H9 (cell line): Measurements from ENCODE around the gene KATNB1. TPM values are rescaled to one million over a fixed set of nuclear protein-coding genes. Genes with fewer than 3 reads are reported as not detected.

Source experiments
- DNase-seq: peaks from one replicate; pipeline ENCODE4 v3.0.0-alpha.2; 2017
- H2AFZ ChIP-seq: one replicate; pipeline ENCODE4 v1.6.1; 2013; ENCODE audit warnings: mild to moderate bottlenecking, low read length, control low read depth, moderate library complexity
- H2AK5ac ChIP-seq: 2 replicates; pipeline ENCODE4 v1.6.1; 2013; ENCODE audit warnings: low read length, control low read depth, mixed read lengths; ENCODE audit not compliant: insufficient read length
- H2BK120ac ChIP-seq: one replicate; pipeline ENCODE4 v1.6.1; 2013; ENCODE audit warnings: low read depth, mild to moderate bottlenecking, low read length, control low read depth, inconsistent platforms; ENCODE audit not compliant: poor library complexity, severe bottlenecking
- H2BK12ac ChIP-seq: 2 replicates; pipeline ENCODE4 v1.6.1; 2013; ENCODE audit warnings: low read length, control low read depth, mixed read lengths, low read depth; ENCODE audit not compliant: insufficient read length
- H2BK15ac ChIP-seq: 2 replicates; pipeline ENCODE4 v1.6.1; 2013; ENCODE audit warnings: low read depth, low read length, control low read depth
- H2BK20ac ChIP-seq: one replicate; pipeline ENCODE4 v1.6.1; 2013; ENCODE audit warnings: low read depth, mild to moderate bottlenecking, low read length, control low read depth, inconsistent platforms; ENCODE audit not compliant: poor library complexity, severe bottlenecking
- H2BK5ac ChIP-seq: 2 replicates; pipeline ENCODE4 v1.6.1; 2013; ENCODE audit warnings: low read length, control low read depth, mixed read lengths; ENCODE audit not compliant: insufficient read length
- H3K14ac ChIP-seq: 2 replicates; pipeline ENCODE4 v1.6.1; 2013; ENCODE audit warnings: low read length, control low read depth; ENCODE audit not compliant: insufficient read depth
- H3K18ac ChIP-seq: 2 replicates; pipeline ENCODE4 v1.6.1; 2013; ENCODE audit warnings: low read depth, mild to moderate bottlenecking, mixed read lengths, low read length, control low read depth; ENCODE audit not compliant: insufficient read length
- H3K23ac ChIP-seq: 2 replicates; pipeline ENCODE4 v1.6.1; 2013; ENCODE audit warnings: low read length, control low read depth, mixed read lengths, low read depth; ENCODE audit not compliant: insufficient read length
- H3K23me2 ChIP-seq: 2 replicates; pipeline ENCODE4 v1.6.1; 2013; ENCODE audit warnings: low read depth, mild to moderate bottlenecking, mixed read lengths, low read length, control low read depth; ENCODE audit not compliant: insufficient read length, poor library complexity, severe bottlenecking
- H3K27ac ChIP-seq: 2 replicates; pipeline ENCODE4 v1.5.1; 2013; ENCODE audit warnings: low read length, control low read depth, mixed read lengths, low read depth; ENCODE audit not compliant: insufficient read length
- H3K27me3 ChIP-seq: 2 replicates; pipeline ENCODE4 v1.6.1; 2013; ENCODE audit warnings: low read length, control low read depth, inconsistent platforms; ENCODE audit not compliant: insufficient read depth
- H3K4ac ChIP-seq: 2 replicates; pipeline ENCODE4 v1.6.1; 2013; ENCODE audit warnings: low read depth, mild to moderate bottlenecking, control low read depth, inconsistent platforms, low read length, moderate library complexity
- H3K4me1 ChIP-seq: 2 replicates; pipeline ENCODE4 v1.6.1; 2013; ENCODE audit warnings: low read length, control low read depth, inconsistent platforms; ENCODE audit not compliant: insufficient read depth
- H3K4me2 ChIP-seq: 2 replicates; pipeline ENCODE4 v1.6.1; 2013; ENCODE audit warnings: low read length, control low read depth, mixed read lengths; ENCODE audit not compliant: insufficient read length, insufficient read depth
- H3K56ac ChIP-seq: 2 replicates; pipeline ENCODE4 v1.6.1; 2013; ENCODE audit warnings: low read depth, mild to moderate bottlenecking, mixed read lengths, low read length, control low read depth; ENCODE audit not compliant: insufficient read length
- H3K79me1 ChIP-seq: 2 replicates; pipeline ENCODE4 v1.6.1; 2013; ENCODE audit warnings: low read depth, mild to moderate bottlenecking, moderate library complexity, low read length, control low read depth, inconsistent platforms; ENCODE audit not compliant: insufficient read depth, poor library complexity, severe bottlenecking
- H3K79me2 ChIP-seq: 2 replicates; pipeline ENCODE4 v1.6.1; 2013; ENCODE audit warnings: low read length, control low read depth, inconsistent platforms; ENCODE audit not compliant: insufficient read depth
- H3K9ac ChIP-seq: 2 replicates; pipeline ENCODE4 v1.6.1; 2013; ENCODE audit warnings: low read length, control low read depth, mixed read lengths; ENCODE audit not compliant: insufficient read length; ENCODE audit errors: extremely low read depth
- H3K9me3 ChIP-seq: one replicate; pipeline ENCODE4 v1.6.1; 2013; ENCODE audit warnings: low read depth, low read length, inconsistent platforms; ENCODE audit not compliant: control insufficient read depth
- H3T11ph ChIP-seq: one replicate; pipeline ENCODE4 v1.6.1; 2013; ENCODE audit warnings: mild to moderate bottlenecking, low read length, control low read depth, inconsistent platforms
- H4K20me1 ChIP-seq: one replicate; pipeline ENCODE4 v1.6.1; 2013; ENCODE audit not compliant: control insufficient read depth, insufficient read length, insufficient read depth
- H4K5ac ChIP-seq: 2 replicates; pipeline ENCODE4 v1.6.1; 2013; ENCODE audit warnings: low read depth, mild to moderate bottlenecking, mixed read lengths, low read length, control low read depth; ENCODE audit not compliant: insufficient read length
- H4K8ac ChIP-seq: replicated peaks from 2 replicates; pipeline ENCODE4 v1.6.1; 2013; ENCODE audit warnings: low read length, control low read depth, mixed read lengths, low read depth; ENCODE audit not compliant: insufficient read length
- H4K91ac ChIP-seq: 2 replicates; pipeline ENCODE4 v1.6.1; 2013; ENCODE audit warnings: low read depth, mild to moderate bottlenecking, moderate library complexity, mixed read lengths, low read length, control low read depth; ENCODE audit not compliant: insufficient read length
- H3K27ac Mint-ChIP-seq, 3 experiments: 2 replicates in 2 of 3; 3 replicates in 1 of 3; pipeline ENCODE4 v1.8.0; 2020 to 2021; ENCODE audit warnings: mixed read lengths in 3 of 3, mild to moderate bottlenecking in 1 of 3, moderate library complexity in 1 of 3
- H3K27me3 Mint-ChIP-seq: 2 replicates; pipeline ENCODE4 v1.8.0; 2021; ENCODE audit warnings: low read depth, mild to moderate bottlenecking, moderate library complexity, mixed read lengths
- H3K36me3 Mint-ChIP-seq, 3 experiments: 2 replicates in 2 of 3; 3 replicates in 1 of 3; pipeline ENCODE4 v1.8.0; 2020 to 2021; ENCODE audit warnings: low read depth in 3 of 3, mixed read lengths in 3 of 3; ENCODE audit not compliant: insufficient read depth in 1 of 3
- H3K4me1 Mint-ChIP-seq, 2 experiments: 2 replicates each; pipeline ENCODE4 v1.8.0; 2020; ENCODE audit warnings: mixed read lengths in 2 of 2
- H3K4me3 Mint-ChIP-seq, 2 experiments: 2 replicates in 1 of 2; 3 replicates in 1 of 2; pipeline ENCODE4 v1.8.0; 2020 to 2021; ENCODE audit warnings: mild to moderate bottlenecking in 2 of 2, mixed read lengths in 2 of 2, moderate library complexity in 1 of 2
- H3K9me3 Mint-ChIP-seq, 2 experiments: 2 replicates in 1 of 2; 3 replicates in 1 of 2; pipeline ENCODE4 v1.8.0; 2020; ENCODE audit warnings: mild to moderate bottlenecking in 2 of 2, mixed read lengths in 2 of 2, moderate library complexity in 1 of 2
- WGBS: extraction: QIAGEN DNeasy Blood & Tissue Kit; methylation state at CpG from one replicate; pipeline ENCODE4 v1.1.7; 2013; ENCODE audit warnings: missing lambda C conversion rate, low lambda C conversion rate, mixed read lengths; ENCODE audit not compliant: insufficient read length; ENCODE audit errors: extremely low coverage; 5-methylcytosine and 5-hydroxymethylcytosine counted together
- total RNA-seq: library from RNA; stranded (reverse); gene quantifications from 2 replicates; pipeline ENCODE4 v1.2.1, GENCODE V29; 2021
- TF ChIP-seq, protein P1 (sequence below): fragments of 200-600 bp; sonication (generic); conservative IDR thresholded peaks from 3 replicates; pipeline ENCODE4 v1.8.0; 2021; ENCODE audit warnings: antibody characterized with exemption, mild to moderate bottlenecking

KATNB1 gene
- total RNA-seq, 1 experiment from 2014 or later: 29.9 TPM

DNA sequence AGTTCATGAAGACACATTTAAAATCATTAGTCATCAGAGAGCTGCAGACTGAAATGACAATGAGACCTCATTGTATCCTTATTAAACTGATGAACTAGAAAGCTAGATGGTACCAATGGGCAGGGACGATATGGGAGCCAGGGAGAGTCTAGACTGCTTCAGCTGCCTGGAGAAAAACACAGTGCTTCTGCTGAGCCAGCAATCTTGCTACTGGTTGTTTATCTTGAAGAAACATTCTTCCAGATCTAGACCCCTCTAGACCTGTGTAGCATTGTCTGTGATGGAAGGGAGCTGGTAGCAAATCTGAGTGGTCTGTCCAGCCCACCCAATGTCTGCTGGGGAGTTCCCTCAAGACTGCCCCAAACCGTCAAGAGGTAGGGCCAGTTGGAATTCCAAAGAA, 42.9 kb upstream of the KATNB1 start:
- Mint-ChIP-seq H3K27ac (no peak overlapping the region), H3K4me3 (no peak overlapping the region), H3K9me3 (no peaks in the 10 kb centered on the region), H3K27me3 (peaks cover 3% of the 10 kb centered on the region), H3K36me3 (no peaks in the 10 kb centered on the region), H3K4me1 (peaks cover 5 to 20% of the 10 kb centered on the region in 2 experiments)
- no peak overlapping the region for H3K27ac ChIP-seq
- H2AFZ ChIP-seq: no peak overlapping the region
- H3K14ac ChIP-seq: no peak overlapping the region
- H3K4ac ChIP-seq: no peak overlapping the region
- no peak overlapping the region for H4K8ac ChIP-seq
- no peak overlapping the region for H3K18ac ChIP-seq
- H4K91ac ChIP-seq: no peak overlapping the region
- no peak overlapping the region for H2BK120ac ChIP-seq
- H4K20me1 ChIP-seq: no peaks in the 10 kb centered on the region
- no peak overlapping the region for H2AK5ac ChIP-seq
- H3K79me2 ChIP-seq: no peaks in the 10 kb centered on the region
- H3K56ac ChIP-seq: no peak overlapping the region
- H3K23ac ChIP-seq: no peak overlapping the region
- H3K4me1 ChIP-seq: no peaks in the 10 kb centered on the region
- no peak overlapping the region for H3K9ac ChIP-seq
- no peak for DNase-seq
- no peak overlapping the region for H2BK5ac ChIP-seq
- H2BK15ac ChIP-seq: no peak overlapping the region
- H2BK12ac ChIP-seq: no peak overlapping the region
- no peak overlapping the region for H3T11ph ChIP-seq
- no peak overlapping the region for H3K4me2 ChIP-seq
- no peaks in the 10 kb centered on the region for H3K27me3 ChIP-seq
- H3K79me1 ChIP-seq: no peaks in the 10 kb centered on the region
- H2BK20ac ChIP-seq: no peak overlapping the region
- no peak overlapping the region for H4K5ac ChIP-seq
- TF ChIP-seq, protein P1, sequence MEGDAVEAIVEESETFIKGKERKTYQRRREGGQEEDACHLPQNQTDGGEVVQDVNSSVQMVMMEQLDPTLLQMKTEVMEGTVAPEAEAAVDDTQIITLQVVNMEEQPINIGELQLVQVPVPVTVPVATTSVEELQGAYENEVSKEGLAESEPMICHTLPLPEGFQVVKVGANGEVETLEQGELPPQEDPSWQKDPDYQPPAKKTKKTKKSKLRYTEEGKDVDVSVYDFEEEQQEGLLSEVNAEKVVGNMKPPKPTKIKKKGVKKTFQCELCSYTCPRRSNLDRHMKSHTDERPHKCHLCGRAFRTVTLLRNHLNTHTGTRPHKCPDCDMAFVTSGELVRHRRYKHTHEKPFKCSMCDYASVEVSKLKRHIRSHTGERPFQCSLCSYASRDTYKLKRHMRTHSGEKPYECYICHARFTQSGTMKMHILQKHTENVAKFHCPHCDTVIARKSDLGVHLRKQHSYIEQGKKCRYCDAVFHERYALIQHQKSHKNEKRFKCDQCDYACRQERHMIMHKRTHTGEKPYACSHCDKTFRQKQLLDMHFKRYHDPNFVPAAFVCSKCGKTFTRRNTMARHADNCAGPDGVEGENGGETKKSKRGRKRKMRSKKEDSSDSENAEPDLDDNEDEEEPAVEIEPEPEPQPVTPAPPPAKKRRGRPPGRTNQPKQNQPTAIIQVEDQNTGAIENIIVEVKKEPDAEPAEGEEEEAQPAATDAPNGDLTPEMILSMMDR: no peak
- WGBS: no CpG with 5 or more reads among the region's 2 CpGs
- H3K23me2 ChIP-seq: no peaks in the 10 kb centered on the region
- no peaks in the 10 kb centered on the region for H3K9me3 ChIP-seq
